ENCODE results near the gene UNC45B.

The UNC45B gene

GRCh38 chr17:35116845-35117244, 30.8 kb upstream of the UNC45B start:
- TF ChIP-seq, protein P1, sequence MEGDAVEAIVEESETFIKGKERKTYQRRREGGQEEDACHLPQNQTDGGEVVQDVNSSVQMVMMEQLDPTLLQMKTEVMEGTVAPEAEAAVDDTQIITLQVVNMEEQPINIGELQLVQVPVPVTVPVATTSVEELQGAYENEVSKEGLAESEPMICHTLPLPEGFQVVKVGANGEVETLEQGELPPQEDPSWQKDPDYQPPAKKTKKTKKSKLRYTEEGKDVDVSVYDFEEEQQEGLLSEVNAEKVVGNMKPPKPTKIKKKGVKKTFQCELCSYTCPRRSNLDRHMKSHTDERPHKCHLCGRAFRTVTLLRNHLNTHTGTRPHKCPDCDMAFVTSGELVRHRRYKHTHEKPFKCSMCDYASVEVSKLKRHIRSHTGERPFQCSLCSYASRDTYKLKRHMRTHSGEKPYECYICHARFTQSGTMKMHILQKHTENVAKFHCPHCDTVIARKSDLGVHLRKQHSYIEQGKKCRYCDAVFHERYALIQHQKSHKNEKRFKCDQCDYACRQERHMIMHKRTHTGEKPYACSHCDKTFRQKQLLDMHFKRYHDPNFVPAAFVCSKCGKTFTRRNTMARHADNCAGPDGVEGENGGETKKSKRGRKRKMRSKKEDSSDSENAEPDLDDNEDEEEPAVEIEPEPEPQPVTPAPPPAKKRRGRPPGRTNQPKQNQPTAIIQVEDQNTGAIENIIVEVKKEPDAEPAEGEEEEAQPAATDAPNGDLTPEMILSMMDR (IDR thresholded peaks at IDR 0.05; ENCODE audit: low read depth, low read length), result no peak
- H3K4me3 ChIP-seq (ENCODE audit: low read depth, low read length), result no peak overlapping the region

- TF ChIP-seq, protein P1 (IDR thresholded peaks at IDR 0.05; ENCODE audit: low read depth, low read length), result 0 out of 2 replicates have a peak, but pooled peaks have one; percentile 21
- no peak overlapping the region for H3K4me3 ChIP-seq (ENCODE audit: low read depth, low read length)
Measured at GRCh38 chr17:35117984-35118383, 29.6 kb upstream of the UNC45B start.

DNA sequence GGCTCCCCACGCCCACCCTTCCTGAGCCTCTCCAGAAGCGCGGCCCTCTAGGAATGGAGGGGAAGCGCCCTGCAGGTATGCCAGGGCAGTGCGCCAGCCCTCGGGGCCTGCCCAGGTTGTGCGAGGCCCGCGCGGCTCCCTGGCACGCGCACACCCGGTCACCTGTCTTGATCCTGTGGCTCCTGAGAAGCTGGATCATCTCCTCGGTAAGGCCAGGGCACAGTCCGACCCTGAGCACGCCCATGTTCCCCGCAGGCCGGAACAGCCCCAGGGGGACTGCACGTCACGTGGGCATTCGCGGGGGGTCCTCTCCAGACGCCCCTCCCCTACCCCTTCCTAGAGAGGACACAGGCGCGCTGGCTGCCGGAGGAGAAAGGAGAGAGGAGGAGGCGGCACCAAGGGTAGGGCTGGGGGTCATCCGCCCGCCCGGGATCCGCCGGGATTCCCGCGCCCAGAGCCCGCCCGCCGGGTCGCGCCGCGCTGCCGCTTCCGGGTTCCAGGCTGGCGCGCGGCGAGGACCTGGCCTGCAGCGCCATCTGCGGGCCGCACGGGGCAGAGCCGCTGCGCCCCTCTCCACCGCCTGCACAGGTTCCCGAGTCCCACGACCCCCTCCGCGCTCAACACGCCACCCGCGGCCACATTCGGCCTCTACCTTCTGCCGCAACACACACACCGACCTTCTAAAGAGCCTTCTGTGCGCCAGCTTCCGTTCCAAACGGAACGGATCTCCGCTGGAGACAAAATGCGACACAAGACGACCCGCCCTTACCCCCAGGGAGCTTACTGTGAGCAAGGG, 28.0 kb upstream of the UNC45B start, which contains the start of gene RAD51D:
RAD51D (minus strand) TSS at position 491 of the 796 bp plus-strand sequence; CDS start at position 244, 247 bp downstream.
- TF ChIP-seq, protein P1 (IDR thresholded peaks at IDR 0.05; ENCODE audit: low read depth, low read length), result peak; percentile 75
- H3K4me3 ChIP-seq (ENCODE audit: low read depth, low read length), result peak within 1 kb of the TSS; percentile 86

GRCh38 chr17:35121315-35121714, 26.3 kb upstream of the UNC45B start, which contains the start of gene FNDC8:
TSS of gene FNDC8 (plus strand) at chr17:35121615. CDS start at chr17:35121694, 79 bp downstream.
- TF ChIP-seq, protein P1 (IDR thresholded peaks at IDR 0.05; ENCODE audit: low read depth, low read length), result no peak
- no peak within 1 kb of the TSS for H3K4me3 ChIP-seq (ENCODE audit: low read depth, low read length)

DNA sequence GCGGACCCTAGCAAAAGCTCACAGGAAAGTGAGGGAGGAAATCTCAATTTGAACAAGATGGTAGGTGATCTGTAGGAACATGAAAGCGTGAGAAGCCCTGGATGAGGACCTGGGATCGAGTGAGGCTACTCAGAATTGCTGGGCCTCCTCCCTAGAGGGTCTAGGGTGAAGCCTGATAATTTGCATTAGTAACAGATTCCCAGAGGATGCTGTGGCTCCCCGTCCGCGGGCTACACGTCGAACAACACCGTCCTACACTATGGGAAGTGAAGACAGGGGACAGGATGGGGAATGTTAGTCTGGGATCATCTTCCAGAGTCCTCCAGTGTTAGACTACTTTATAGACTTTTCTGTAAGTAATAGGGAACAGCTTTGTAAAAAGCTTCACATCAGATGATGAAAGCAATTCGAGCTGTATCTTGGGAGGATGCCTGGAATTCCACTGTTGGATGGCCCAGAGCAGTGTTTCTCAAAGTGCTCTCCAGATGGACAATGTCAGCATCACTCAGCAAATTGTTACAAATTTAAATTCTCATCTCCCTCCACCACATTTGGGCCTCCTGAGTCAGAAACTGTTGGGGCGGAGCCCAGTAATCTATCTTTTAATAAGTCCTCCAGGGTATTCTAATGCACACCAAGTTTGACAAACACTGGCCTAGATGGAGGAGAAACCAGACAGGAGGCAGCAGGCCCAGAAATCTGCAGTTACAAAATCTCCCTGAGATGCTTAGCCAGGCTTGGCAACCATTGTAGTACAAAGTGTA, 19.7 kb upstream of the UNC45B start:
- no peak overlapping the region for H3K4me3 ChIP-seq (ENCODE audit: low read depth, low read length)
- TF ChIP-seq, protein P1 (IDR thresholded peaks at IDR 0.05; ENCODE audit: low read depth, low read length), result no peak

DNA sequence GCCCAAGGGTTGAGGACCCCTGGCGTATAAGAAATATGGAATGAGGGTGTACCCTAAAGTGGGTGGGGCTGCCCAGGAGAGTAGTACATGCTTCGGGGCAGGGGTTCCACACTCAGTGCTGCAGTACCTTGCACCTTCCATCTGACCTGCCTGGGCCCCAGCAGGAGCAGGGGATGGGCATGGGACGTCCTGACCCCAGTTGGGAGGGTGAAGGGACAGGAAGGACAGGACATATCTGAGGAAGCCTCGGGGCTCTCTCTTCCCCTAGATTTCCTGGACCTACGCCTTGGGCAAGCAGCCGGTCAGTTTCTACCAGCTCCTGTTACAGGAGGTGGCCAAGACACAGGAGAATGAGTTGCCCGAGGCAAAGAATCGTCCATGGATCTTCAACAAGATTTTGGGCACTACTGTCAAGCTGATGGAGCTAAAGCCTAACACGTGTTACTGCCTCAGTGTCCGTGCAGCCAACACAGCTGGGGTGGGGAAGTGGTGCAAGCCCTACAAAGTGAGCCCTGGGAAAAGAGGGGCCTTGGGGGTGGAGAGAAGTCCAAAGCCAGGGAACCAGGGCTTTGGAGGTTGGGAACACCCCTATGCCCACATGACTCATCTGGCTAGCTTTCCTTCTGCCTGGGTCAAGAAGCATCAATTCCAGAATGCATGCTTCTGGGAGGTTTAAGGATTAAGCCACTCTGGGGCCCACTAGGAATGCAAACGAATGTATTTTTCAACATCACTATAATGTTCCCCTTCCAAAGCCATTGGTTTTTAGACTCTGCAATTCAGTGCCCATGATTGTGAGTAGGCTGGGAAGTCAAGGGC, 18.3 kb upstream of the UNC45B start:
- H3K4me3 ChIP-seq (ENCODE audit: low read depth, low read length), result no peak overlapping the region
- TF ChIP-seq, protein P1 (IDR thresholded peaks at IDR 0.05; ENCODE audit: low read depth, low read length), result no peak
